ENCODE results near the gene AKAP12.
"Not testable (repeated sequence)": the region's sequence is repeated elsewhere in the genome, so short reads cannot be mapped to it uniquely, and the experiment has no call there.

Gene AKAP12

GRCh38 chr6:151351146-151351700, 111.5 kb downstream of the AKAP12 start:
- DNase-seq: no peak

- no peak for DNase-seq
Measured at GRCh38 chr6:151351731-151352130, 112.0 kb downstream of the AKAP12 start.

DNA sequence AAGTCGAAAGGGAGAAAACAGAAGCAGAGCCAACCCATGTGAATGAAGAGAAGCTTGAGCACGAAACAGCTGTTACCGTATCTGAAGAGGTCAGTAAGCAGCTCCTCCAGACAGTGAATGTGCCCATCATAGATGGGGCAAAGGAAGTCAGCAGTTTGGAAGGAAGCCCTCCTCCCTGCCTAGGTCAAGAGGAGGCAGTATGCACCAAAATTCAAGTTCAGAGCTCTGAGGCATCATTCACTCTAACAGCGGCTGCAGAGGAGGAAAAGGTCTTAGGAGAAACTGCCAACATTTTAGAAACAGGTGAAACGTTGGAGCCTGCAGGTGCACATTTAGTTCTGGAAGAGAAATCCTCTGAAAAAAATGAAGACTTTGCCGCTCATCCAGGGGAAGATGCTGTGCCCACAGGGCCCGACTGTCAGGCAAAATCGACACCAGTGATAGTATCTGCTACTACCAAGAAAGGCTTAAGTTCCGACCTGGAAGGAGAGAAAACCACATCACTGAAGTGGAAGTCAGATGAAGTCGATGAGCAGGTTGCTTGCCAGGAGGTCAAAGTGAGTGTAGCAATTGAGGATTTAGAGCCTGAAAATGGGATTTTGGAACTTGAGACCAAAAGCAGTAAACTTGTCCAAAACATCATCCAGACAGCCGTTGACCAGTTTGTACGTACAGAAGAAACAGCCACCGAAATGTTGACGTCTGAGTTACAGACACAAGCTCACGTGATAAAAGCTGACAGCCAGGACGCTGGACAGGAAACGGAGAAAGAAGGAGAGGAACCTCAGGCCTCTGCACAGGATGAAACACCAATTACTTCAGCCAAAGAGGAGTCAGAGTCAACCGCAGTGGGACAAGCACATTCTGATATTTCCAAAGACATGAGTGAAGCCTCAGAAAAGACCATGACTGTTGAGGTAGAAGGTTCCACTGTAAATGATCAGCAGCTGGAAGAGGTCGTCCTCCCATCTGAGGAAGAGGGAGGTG, 112.9 kb downstream of the AKAP12 start:
- no peak for DNase-seq

DNA sequence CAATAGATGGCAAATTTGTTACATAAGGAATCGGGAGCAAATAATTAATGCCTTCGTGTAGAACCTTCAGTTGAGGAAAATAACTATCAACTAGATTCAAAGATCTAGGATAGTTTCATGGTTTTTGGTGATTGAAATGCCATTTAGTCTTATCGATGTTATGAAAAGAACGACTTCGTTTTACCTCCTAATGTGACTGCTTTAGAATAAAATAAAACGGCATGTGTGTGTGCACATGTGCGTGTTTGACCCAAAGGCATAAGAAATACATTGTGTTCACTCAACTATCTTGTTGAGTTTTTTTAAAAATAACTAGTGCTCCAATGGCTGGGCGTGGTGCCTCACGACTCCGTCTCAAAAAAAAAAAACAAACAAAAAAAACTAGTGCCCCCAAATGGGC, 114.0 kb downstream of the AKAP12 start:
- DNase-seq: no peak

DNA sequence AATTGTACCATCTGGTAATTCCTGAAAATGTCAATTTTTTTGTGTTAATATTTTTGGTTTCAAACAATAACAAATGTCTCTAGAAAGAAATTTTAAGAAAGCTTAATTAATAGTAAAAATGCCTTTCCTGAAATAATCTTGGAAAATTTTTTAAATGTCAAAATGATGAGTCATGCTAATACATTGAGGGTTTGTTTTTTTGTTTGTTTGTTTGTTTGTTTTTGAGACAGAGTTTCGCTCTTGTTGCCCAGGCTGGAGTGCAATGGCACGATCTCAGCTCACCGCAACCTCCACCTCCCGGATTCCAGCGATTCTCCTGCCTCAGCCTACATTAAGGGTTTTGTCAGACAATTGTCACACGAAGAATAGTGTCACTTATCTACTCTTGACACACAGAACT, 117.2 kb downstream of the AKAP12 start:
- DNase-seq: not testable (repeated sequence)

DNA sequence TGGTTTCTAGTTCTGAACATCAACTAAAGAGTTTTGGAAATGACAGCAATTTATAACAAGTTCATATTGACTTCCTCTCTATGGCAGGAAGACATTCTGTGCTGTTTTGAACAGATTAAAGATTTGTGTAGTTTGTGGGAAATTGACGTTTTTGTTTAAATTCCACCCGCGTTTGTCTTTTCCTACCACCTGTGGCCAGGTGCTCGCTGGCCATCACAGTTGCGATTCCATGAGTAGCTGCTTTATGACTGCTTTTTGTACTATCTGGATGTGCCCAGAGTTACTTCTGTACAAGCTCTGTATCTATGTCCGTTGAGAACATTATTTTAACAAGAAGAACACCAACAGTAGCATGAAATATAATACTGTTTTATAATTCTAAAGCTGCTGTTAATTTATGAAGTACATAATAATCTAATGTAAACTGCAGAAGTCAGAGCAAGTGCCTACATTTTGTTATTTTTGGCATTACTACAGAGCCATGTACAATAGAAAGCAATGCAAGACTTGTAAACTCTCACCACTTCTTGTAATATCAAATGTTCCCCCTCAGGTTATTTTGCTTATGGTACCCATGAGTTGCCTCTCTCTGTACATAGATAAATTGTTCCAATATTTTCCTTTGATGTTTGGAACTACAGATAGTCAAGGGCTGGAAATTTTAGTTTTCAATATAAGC, 118.1 kb downstream of the AKAP12 start:
- DNase-seq: no peak

- no peak for DNase-seq
Measured at GRCh38 chr6:151358475-151358874, 118.7 kb downstream of the AKAP12 start.

- DNase-seq: no peak
Measured at GRCh38 chr6:151359486-151359885, 119.7 kb downstream of the AKAP12 start.

DNA sequence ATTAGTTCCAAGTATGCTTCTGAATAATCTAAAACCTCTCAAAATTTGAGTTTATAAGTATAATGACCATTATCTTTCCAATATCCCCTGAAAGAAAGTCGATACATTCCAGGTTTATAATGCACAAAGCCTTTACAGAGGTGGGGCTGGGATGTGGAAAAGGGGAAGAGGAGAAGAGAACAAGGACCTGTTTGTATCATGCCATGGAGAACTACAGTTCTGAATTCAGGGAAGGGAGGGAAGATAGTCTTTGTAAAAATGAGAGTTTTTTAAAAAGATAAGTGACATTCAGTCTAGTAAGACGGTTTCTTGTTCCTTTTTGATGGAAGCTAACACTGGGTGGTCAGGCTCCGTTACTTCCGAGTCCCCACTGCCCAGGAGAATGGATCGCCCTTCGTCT, 125.5 kb downstream of the AKAP12 start:
- no peak for DNase-seq

DNA sequence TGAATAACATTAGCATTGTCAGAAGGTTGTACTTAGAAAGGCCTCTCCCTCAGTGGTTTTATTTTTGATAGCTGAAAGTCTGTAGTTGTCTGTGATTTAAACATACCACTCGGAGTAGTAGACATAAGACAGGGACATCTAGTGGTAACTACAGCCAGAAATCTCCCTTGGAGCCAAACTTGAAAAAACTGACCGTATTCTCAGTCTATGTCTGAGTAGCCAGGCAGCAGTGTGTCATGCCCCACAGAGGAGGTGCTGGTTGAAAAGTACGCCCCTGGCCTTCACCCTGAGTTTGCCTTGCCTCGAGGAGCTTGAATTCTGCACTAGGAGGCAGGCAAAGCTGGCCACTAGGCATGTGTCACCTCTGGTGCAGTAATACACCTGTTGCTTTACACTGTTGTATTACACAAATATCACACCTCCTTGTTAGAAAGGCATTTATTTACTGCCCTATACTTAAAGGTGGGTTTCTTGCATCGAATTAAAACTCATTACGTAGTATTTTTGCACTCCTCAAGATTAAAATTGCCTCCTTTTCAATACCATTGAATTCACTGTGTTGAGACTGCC, 130.8 kb downstream of the AKAP12 start:
- DNase-seq: no peak

- no peak for DNase-seq
Measured at GRCh38 chr6:151372164-151372563, 132.4 kb downstream of the AKAP12 start.

DNA sequence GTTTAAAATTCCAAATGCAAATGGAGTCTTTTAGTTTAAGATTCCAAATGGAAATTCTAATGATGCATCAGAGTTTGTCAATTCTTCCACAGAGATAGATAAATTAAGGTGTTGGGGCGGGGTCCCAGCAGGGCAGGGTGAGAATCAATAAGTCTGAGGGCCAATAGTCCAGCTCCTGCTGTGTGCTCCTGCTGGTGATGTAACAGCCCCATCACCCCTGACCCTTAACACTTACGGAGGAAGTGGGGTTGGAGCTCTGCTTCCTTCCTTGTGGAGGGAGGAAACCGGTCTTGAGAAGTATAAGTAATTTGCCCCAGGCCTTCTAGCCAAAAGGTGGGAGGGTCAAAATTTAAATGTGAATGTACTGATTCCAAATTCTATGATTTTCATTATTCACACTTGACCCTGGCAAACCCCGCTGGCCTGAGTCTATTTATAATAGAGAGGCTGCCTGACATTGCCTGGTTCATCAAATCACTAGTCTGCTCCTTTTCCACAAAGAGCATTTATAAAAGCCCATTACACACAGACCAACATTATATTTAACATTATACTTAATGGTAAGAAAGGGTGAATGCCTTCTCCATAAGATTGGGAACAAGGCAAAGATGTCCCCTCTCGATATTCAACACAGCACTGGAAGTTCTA, 134.4 kb downstream of the AKAP12 start:
- no peak for DNase-seq

DNA sequence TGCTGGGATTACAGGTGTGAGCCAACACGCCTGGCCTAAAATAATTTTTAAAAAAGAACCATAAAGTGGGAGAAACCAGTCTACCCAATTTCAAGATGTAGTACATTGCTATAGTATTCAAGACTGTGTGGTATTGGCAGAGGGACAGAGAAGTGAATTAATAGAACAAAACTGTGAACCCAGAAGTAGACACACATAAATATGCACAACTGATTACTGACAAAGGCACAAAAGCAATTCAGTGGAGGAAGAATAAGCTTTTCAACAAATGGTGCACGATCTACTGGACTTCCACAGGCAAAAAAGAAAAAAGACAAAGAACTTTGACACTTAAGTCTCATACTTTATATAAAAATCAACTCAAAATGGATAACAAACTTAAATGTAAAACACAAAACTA, 136.1 kb downstream of the AKAP12 start:
- no peak for DNase-seq

DNA sequence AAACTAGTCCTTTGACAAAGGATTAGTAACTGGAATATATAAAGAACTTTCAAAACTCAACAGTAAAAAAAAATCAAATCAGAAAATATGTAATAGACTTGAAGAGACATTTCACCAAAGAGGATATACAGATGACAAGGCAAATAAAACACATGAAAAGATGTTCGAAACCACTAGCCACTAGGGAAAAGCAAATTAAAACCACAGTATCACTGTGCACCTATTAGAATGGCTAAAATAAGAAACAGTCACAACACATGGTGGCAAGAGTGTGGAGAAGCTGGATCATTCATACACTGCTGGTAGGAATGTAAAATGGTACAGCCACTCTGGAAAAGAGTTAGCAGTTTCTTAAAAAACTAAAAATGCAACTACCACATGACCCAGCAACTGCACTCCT, 136.7 kb downstream of the AKAP12 start:
- no peak for DNase-seq

DNA sequence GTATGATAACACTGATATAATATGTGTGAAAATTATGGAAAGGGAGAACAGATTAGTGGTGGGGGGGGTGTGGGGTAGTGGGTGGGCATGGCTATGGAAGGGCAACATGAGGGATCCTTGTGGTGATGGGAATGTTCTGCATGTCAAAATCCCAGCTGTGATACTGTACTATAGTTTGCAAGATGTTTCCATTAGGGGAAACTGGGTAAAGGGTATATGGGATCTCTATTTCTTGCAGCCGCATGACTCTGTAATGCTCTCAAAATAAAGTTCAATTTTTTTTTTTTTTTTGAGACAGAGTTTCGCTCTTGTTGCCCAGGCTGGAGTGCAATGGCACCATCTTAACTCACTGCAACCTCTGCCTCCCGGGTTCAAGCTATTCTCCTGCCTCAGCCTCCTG, 137.3 kb downstream of the AKAP12 start:
- no peak for DNase-seq

DNA sequence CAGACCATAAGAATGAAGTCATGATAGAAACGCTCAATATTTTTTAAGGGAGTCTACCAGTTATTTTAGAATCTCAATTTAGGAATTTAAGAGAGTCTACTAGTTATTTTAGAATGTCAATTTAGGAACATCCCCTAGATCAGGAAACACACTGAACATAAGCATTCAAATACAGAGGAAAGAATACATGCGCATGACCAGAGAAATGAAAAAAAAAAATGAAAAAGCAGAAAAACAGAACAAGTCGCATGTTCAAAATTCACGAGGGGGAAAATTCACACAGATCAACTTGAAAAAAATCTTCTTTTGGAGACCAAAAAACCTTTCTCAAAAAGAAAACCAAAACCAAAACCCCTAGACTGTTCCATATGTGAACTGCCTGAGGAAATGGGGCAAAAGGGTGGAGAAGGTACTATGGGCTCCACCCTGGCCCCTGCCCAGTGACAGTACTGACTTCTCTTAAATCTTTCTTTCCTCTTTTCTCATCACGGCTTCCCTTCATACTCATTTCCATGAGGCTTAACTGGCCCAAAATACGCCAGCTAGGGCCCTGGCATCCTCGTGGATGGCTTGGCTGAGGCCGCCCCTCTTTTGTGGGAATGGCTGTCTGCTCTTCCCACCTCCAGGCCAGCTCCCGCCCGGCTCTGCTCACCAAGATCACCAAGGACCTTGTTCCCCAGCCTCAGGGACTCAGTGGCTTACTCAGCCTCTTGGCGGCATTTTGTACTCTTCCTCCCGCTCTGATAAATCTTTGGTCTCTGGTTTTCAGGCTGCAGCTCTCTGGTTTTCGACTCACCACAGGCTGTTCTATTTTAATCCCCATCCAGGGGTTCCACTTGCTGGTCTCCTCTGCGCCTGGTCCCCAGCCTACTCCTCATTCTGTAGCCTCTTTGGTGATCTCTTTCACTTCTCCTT, 140.4 kb downstream of the AKAP12 start:
- DNase-seq: no peak

DNA sequence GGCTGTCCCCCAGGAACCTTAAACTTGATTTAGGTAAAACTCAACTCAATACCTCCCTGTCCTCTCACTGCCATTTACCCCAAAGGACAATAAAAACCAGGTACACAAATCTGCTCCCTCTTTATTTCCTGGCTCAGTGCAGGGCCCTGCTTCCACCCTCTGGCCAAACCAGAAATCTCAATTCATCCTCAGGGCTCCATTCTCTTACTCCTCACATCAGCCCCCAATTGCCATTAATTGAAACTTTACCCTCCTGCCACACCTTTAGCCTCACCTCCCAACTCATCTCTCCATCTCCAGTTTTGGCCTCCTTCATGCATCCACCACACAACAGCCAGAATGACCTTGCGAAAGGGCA, 141.1 kb downstream of the AKAP12 start:
- no peak for DNase-seq

GRCh38 chr6:151381722-151382121, 142.0 kb downstream of the AKAP12 start:
- DNase-seq: no peak

GRCh38 chr6:151382631-151383030, 142.9 kb downstream of the AKAP12 start:
- DNase-seq: not testable (repeated sequence)

- DNase-seq: no peak
Measured at GRCh38 chr6:151384151-151384550, 144.4 kb downstream of the AKAP12 start.

- DNase-seq: no peak
Measured at GRCh38 chr6:151385177-151385576, 145.4 kb downstream of the AKAP12 start.
